Measurements from ENCODE around the gene POLR1A.

The POLR1A gene

DNA sequence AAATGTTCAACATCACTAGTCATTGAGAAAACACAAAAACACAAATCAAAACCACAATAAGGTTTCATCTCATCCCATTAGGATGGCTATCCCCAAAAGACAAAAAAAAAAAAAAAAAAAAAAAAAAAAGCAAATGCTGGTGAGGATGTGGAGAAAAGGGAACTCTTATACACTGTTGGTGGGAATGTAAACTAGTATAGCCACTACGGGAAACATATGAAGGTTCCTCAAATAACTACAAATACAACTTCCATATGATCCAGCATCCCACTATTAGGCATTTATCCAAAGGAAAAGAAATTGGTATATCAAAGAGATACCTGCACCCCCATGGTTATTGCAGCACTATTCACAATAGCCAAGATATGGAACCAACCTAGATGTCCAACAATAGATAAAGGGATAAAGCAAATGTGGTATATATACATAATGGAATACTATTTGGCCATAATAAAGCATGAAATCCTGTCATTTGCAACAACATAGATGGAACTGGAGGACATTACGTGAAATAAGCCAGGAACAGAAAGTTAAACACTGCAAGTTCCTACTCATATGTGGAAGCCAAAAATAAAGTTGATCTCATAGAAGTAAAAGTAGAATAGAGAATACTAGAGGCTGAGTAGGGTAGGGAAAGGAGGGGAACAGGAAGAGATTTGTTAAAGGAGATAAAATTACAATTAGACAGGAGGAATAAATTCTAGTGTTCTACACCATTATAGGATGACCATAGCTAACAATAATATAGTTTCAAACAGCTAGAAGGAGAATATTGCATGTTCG is 8.4 kb downstream of the POLR1A start:
- TF ChIP-seq ZNF777 (tag by site-specific recombination; IDR thresholded peaks at IDR 0.05; ENCODE audit: borderline replicate concordance) (no peak), ZNF274 (IDR thresholded peaks at IDR 0.05; ENCODE audit: low read length) (no peak), ZNF274 (tag by site-specific recombination; IDR thresholded peaks at IDR 0.05; ENCODE audit: borderline replicate concordance) (no peak), ZNF529 (tag by site-specific recombination; IDR thresholded peaks at IDR 0.05; ENCODE audit: insufficient replicate concordance) (no peak), ZNF426 (tag by site-specific recombination; IDR thresholded peaks at IDR 0.05) (no peak), ZNF621 (tag by site-specific recombination; IDR thresholded peaks at IDR 0.05) (no peak), ZNF707 (tag by site-specific recombination; IDR thresholded peaks at IDR 0.05) (no peak), ZNF146 (tag by site-specific recombination; IDR thresholded peaks at IDR 0.05) (0 out of 2 replicates have a peak, but pooled peaks have one; percentile 23), FEZF1 (tag by site-specific recombination; IDR thresholded peaks at IDR 0.05) (no peak), ZNF19 (tag by site-specific recombination; IDR thresholded peaks at IDR 0.05; ENCODE audit: low read depth) (no peak), ZNF10 (tag by site-specific recombination; IDR thresholded peaks at IDR 0.05) (no peak), ZNF654 (tag by site-specific recombination; IDR thresholded peaks at IDR 0.05; ENCODE audit: low read depth) (no peak), ZNF266 (tag by site-specific recombination; IDR thresholded peaks at IDR 0.05; ENCODE audit: low read depth) (no peak)
- TF ChIP-seq, protein P1, sequence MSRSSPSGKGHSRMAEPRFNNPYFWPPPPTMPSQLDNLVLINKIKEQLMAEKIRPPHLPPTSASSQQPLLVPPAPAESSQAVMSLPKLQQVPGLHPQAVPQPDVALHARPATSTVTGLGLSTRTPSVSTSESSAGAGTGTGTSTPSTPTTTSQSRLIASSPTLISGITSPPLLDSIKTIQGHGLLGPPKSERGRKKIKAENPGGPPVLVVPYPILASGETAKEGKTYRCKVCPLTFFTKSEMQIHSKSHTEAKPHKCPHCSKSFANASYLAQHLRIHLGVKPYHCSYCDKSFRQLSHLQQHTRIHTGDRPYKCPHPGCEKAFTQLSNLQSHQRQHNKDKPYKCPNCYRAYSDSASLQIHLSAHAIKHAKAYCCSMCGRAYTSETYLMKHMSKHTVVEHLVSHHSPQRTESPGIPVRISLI (tag by site-specific recombination; IDR thresholded peaks at IDR 0.05), result peak; percentile 76; the same call in 1 of the 2 replicates
- TF ChIP-seq, protein P2, sequence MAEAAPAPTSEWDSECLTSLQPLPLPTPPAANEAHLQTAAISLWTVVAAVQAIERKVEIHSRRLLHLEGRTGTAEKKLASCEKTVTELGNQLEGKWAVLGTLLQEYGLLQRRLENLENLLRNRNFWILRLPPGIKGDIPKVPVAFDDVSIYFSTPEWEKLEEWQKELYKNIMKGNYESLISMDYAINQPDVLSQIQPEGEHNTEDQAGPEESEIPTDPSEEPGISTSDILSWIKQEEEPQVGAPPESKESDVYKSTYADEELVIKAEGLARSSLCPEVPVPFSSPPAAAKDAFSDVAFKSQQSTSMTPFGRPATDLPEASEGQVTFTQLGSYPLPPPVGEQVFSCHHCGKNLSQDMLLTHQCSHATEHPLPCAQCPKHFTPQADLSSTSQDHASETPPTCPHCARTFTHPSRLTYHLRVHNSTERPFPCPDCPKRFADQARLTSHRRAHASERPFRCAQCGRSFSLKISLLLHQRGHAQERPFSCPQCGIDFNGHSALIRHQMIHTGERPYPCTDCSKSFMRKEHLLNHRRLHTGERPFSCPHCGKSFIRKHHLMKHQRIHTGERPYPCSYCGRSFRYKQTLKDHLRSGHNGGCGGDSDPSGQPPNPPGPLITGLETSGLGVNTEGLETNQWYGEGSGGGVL (tag by site-specific recombination; IDR thresholded peaks at IDR 0.05), result no peak
- TF ChIP-seq, protein P3, sequence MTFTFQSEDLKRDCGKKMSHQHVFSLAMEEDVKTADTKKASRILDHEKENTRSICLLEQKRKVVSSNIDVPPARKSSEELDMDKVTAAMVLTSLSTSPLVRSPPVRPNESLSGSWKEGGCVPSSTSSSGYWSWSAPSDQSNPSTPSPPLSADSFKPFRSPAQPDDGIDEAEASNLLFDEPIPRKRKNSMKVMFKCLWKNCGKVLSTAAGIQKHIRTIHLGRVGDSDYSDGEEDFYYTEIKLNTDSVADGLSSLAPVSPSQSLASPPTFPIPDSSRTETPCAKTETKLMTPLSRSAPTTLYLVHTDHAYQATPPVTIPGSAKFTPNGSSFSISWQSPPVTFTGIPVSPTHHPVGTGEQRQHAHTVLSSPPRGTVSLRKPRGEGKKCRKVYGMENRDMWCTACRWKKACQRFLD (tag by site-specific recombination; IDR thresholded peaks at IDR 0.05), result no peak
- TF ChIP-seq, protein P4, sequence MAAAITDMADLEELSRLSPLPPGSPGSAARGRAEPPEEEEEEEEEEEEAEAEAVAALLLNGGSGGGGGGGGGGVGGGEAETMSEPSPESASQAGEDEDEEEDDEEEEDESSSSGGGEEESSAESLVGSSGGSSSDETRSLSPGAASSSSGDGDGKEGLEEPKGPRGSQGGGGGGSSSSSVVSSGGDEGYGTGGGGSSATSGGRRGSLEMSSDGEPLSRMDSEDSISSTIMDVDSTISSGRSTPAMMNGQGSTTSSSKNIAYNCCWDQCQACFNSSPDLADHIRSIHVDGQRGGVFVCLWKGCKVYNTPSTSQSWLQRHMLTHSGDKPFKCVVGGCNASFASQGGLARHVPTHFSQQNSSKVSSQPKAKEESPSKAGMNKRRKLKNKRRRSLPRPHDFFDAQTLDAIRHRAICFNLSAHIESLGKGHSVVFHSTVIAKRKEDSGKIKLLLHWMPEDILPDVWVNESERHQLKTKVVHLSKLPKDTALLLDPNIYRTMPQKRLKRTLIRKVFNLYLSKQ (tag by site-specific recombination; IDR thresholded peaks at IDR 0.05; ENCODE audit: borderline replicate concordance), result no peak
- Histone ChIP-seq H3K36me3 (ENCODE audit: control insufficient read depth in 2 of 2, insufficient read depth in 1 of 2, low read length in 2 of 2) (peaks cover 50 to 83% of the 10 kb centered on the region in 2 experiments), H3K4me1 (ENCODE audit: control insufficient read depth, insufficient read depth, low read length) (no peaks in the 10 kb centered on the region), H3K9me3 (ENCODE audit: control insufficient read depth, insufficient read depth, low read depth, low read length) (no peaks in the 10 kb centered on the region), H3K4me3 (ENCODE audit: low read depth, low read length) (no peak overlapping the region), H3K27ac (ENCODE audit: extremely low read depth, low read depth, low read length) (no peak overlapping the region)
- CTCF ChIA-PET, result interaction anchor here (1.2 kb wide), 1 partner anchor 17 kb away, joined by 7 read pairs; no protein-coding TSS in a partner anchor
- POLR2A ChIA-PET, result no interaction called here

DNA sequence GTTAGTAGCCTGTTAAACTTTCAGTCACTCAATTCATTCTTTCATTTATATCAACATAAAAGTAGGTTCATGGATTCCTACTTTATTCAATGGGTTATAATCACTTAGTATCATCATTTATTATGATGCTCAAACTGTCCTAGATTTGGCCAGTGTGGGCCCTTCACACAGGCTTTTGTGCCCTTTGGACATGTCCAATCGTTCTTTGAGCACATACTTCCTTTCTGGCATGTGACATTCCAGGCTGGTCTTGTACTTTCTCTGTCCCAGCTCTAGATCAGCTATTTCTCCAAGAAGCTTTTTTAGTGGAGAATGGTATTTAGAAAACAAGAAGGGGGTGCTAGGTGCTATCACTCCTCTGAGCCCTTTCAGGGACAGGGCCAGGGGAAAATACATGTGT is 11.5 kb downstream of the POLR1A start:
- Histone ChIP-seq H3K4me1 (ENCODE audit: control insufficient read depth, insufficient read depth, low read length) (no peaks in the 10 kb centered on the region), H3K27ac (ENCODE audit: extremely low read depth, low read depth, low read length) (no peak overlapping the region), H3K36me3 (ENCODE audit: control insufficient read depth in 2 of 2, insufficient read depth in 1 of 2, low read length in 2 of 2) (peaks cover 45 to 74% of the 10 kb centered on the region in 2 experiments), H3K4me3 (ENCODE audit: low read depth, low read length) (no peak overlapping the region), H3K9me3 (ENCODE audit: control insufficient read depth, insufficient read depth, low read depth, low read length) (no peaks in the 10 kb centered on the region)
- POLR2A ChIA-PET, result interaction anchor here (1.3 kb wide), 1 partner anchor 12 kb away, joined by 5 read pairs; the partner anchor contains the start of genes POLR1A and PTCD3
- CTCF ChIA-PET, result no interaction called here
- no peak for TF ChIP-seq EGR2 (tag by site-specific recombination; IDR thresholded peaks at IDR 0.05; ENCODE audit: low read depth)
- no peak for TF ChIP-seq WT1 (tag by site-specific recombination; IDR thresholded peaks at IDR 0.05)
- no peak for TF ChIP-seq ZNF677 (tag by site-specific recombination; IDR thresholded peaks at IDR 0.05)
- no peak for TF ChIP-seq ZNF558 (tag by site-specific recombination; IDR thresholded peaks at IDR 0.05)
- TF ChIP-seq, protein P5, sequence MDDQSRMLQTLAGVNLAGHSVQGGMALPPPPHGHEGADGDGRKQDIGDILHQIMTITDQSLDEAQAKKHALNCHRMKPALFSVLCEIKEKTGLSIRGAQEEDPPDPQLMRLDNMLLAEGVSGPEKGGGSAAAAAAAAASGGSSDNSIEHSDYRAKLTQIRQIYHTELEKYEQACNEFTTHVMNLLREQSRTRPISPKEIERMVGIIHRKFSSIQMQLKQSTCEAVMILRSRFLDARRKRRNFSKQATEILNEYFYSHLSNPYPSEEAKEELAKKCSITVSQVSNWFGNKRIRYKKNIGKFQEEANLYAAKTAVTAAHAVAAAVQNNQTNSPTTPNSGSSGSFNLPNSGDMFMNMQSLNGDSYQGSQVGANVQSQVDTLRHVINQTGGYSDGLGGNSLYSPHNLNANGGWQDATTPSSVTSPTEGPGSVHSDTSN (CRISPR knock-in tag; IDR thresholded peaks at IDR 0.05), result no peak
- no peak for TF ChIP-seq ZNF114 (tag by site-specific recombination; IDR thresholded peaks at IDR 0.05)
- no peak for TF ChIP-seq ZNF555 (tag by site-specific recombination; conservative IDR thresholded peaks at IDR 0.05)
